Mesenteric fat pad (tissue), 1 donor: Measurements from ENCODE around the gene ARSD. TPM values are rescaled to one million over a fixed set of nuclear protein-coding genes. Genes with fewer than 3 reads are reported as not detected.
"Not testable (repeated sequence)": the region's sequence is repeated elsewhere in the genome, so short reads cannot be mapped to it uniquely, and the experiment has no call there.

ENCODE experiments used
- DNase-seq: peaks from one replicate; pipeline ENCODE4 v3.0.0-alpha.2; 2020; ENCODE audit warnings: low spot score
- long read RNA-seq: library from polyadenylated mRNA; unstranded; transcript quantifications from one replicate; pipeline ENCODE4 v2.0.0, GENCODE V29; 2020
- total RNA-seq: library from RNA; stranded (reverse); fragmentation: NEBNext Ultra II Directional; extraction: Animal tissue kit (Norgen Biotek cat#: 25700); gene quantifications from one replicate; pipeline ENCODE4 v1.2.1, GENCODE V29; 2021
- donor health status: DM: yes; HTN: yes; CAD: no.

Gene ARSD
- 33.0 TPM for total RNA-seq
- long read RNA-seq, full-length matches to known transcripts, result 61 of 95 reads
- long read RNA-seq, partial matches to known transcripts, result 7 of 95 reads
- long read RNA-seq, other reads (novel, unspliced or antisense), result 27 of 95 reads

GRCh38 chrX:2928583-2929434 lies at the start of gene ARSD:
ARSD (minus strand) TSS chrX:2929339; CDS start chrX:2929275, 64 bp downstream.
- DNase-seq, result peak; percentile 96

GRCh38 chrX:2978639-2979038 lies 49.5 kb upstream of the ARSD start:
- DNase-seq, result not testable (repeated sequence)

- no peak for DNase-seq
Observed at GRCh38 chrX:2974961-2975360, 45.8 kb upstream of the ARSD start.

GRCh38 chrX:2972391-2972790 lies 43.3 kb upstream of the ARSD start:
- DNase-seq, result no peak

GRCh38 chrX:2969021-2969420 lies 39.9 kb upstream of the ARSD start:
- no peak for DNase-seq

GRCh38 chrX:2967998-2968909 lies 39.1 kb upstream of the ARSD start:
- DNase-seq, result no peak

- no peak for DNase-seq
Observed at GRCh38 chrX:2967584-2967983, 38.4 kb upstream of the ARSD start.

GRCh38 chrX:2967012-2967411 lies 37.9 kb upstream of the ARSD start:
- DNase-seq, result no peak

- DNase-seq, result no peak
Observed at GRCh38 chrX:2965965-2966364, 36.8 kb upstream of the ARSD start.

- DNase-seq, result not testable (repeated sequence)
Observed at GRCh38 chrX:2963992-2964794, 35.1 kb upstream of the ARSD start.

- DNase-seq, result not testable (repeated sequence)
Observed at GRCh38 chrX:2963449-2963848, 34.3 kb upstream of the ARSD start.

- no peak for DNase-seq
Observed at GRCh38 chrX:2962381-2962780, 33.2 kb upstream of the ARSD start.

- no peak for DNase-seq
Observed at GRCh38 chrX:2960861-2961515, 31.8 kb upstream of the ARSD start.

- DNase-seq, result no peak
Observed at GRCh38 chrX:2958199-2958598, 29.1 kb upstream of the ARSD start.

- no peak for DNase-seq
Observed at GRCh38 chrX:2955838-2956237, 26.7 kb upstream of the ARSD start.

- DNase-seq, result peak; percentile 65
Observed at GRCh38 chrX:2955281-2955680, 26.1 kb upstream of the ARSD start.

- peak; percentile 33 for DNase-seq
Observed at GRCh38 chrX:2954541-2954940, 25.4 kb upstream of the ARSD start.

GRCh38 chrX:2937942-2938341 lies 8.8 kb upstream of the ARSD start:
- not testable (repeated sequence) for DNase-seq

- no peak for DNase-seq
Observed at GRCh38 chrX:2934715-2935710, 5.9 kb upstream of the ARSD start.
